BE2C (cell line): ENCODE results near the gene ZFPM1. TPM values are rescaled to one million over a fixed set of nuclear protein-coding genes. Genes with fewer than 3 reads are reported as not detected.

Source experiments
- DNase-seq: peaks from one replicate; pipeline ENCODE4 v3.0.0-alpha.2; 2020
- H3K27me3 ChIP-seq: fragments of 250-450 bp; sonication (Bioruptor Pico); 2 replicates; pipeline ENCODE4 v1.5.1; 2020; ENCODE audit warnings: mild to moderate bottlenecking
- H3K36me3 ChIP-seq: fragments of 250-450 bp; sonication (Bioruptor Pico); 2 replicates; pipeline ENCODE4 v1.5.1; 2020; ENCODE audit warnings: mild to moderate bottlenecking
- H3K4me1 ChIP-seq: fragments of 250-450 bp; sonication (Bioruptor Pico); 2 replicates; pipeline ENCODE4 v1.5.1; 2020
- H3K4me3 ChIP-seq: 2 replicates; pipeline ENCODE4 v1.5.1; 2011; ENCODE audit warnings: low read depth, low read length
- H3K9me3 ChIP-seq: fragments of 250-450 bp; sonication (Bioruptor Pico); 2 replicates; pipeline ENCODE4 v1.5.1; 2020
- polyA plus RNA-seq: library from polyadenylated mRNA; unstranded; fragments of >200 nt; gene quantifications from one replicate; pipeline ENCODE4 v1.2.1, GENCODE V29; 2012; ENCODE audit warnings: low read depth, missing spikeins; ENCODE audit not compliant: insufficient read length, insufficient read depth
- TF ChIP-seq, protein P1 (sequence below): IDR thresholded peaks from 2 replicates; pipeline ENCODE4 v1.5.1; 2012; ENCODE audit warnings: mild to moderate bottlenecking, low read depth, low read length

Gene ZFPM1
- polyA plus RNA-seq = 3.9 TPM

DNA sequence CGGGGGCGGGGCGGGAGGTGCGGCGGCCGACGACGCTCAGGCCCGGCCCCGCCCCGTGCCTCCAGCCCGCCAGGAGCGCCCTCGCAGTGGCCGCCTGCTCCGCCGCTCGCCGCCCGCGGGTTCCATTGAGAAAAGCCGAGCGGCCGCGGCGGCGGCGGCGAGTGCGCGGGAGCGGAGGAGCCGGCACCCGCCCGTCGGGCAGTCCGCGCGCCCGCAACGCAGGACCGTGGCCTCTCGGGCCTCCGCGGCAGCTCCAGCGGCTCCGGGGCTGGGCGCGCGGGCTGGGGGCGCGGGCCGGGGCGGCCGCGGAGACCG is at the start of gene ZFPM1:
Gene ZFPM1 (plus strand): TSS at position 64 of the 315 bp plus-strand sequence. CDS start 359 bp downstream, outside the sequence.
- peaks cover 24% of the 10 kb centered on the region for H3K27me3 ChIP-seq
- no peak for DNase-seq

DNA sequence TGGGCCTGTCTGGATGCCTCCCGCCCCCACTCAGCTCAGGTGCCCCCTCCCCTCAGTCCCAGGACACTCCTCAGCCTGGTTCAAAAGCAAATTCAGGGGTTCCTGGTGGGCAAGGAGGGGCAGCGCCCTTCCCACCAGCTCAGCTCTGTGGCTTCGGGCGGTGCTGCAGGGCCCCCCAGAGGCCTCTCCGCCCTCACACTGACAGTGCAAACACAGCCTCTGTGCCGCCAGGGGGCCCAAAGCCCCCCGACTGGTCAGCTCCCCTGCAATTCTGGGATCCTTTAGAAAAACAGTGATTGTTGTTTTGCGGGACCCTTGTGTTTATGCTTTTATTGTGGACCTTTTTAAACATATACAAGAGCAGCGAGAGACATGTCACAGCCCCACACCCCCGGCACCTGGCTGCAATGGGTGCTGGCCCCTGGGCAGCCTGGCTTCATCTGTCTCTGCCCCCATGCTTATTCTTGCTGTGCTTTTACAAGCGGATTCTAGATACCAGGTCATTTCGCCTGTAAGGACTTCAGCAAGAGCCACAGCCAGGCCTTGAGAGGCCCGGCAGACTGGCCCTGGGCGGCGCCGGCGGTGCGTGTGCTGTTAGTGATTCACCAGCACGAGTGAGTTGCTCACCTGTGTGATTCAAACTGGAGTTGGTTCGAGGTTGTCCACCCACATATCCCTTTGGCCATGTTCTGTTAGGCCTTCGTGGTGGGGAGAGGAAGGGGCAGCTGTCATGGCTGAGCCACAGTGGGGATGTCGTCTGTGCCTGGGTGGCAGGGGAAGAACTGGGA is 49.1 kb upstream of the ZFPM1 start:
- H3K4me3 ChIP-seq = no peak overlapping the region
- H3K4me1 ChIP-seq = no peaks in the 10 kb centered on the region; the same call in 1 of the 2 replicates
- TF ChIP-seq, protein P1, sequence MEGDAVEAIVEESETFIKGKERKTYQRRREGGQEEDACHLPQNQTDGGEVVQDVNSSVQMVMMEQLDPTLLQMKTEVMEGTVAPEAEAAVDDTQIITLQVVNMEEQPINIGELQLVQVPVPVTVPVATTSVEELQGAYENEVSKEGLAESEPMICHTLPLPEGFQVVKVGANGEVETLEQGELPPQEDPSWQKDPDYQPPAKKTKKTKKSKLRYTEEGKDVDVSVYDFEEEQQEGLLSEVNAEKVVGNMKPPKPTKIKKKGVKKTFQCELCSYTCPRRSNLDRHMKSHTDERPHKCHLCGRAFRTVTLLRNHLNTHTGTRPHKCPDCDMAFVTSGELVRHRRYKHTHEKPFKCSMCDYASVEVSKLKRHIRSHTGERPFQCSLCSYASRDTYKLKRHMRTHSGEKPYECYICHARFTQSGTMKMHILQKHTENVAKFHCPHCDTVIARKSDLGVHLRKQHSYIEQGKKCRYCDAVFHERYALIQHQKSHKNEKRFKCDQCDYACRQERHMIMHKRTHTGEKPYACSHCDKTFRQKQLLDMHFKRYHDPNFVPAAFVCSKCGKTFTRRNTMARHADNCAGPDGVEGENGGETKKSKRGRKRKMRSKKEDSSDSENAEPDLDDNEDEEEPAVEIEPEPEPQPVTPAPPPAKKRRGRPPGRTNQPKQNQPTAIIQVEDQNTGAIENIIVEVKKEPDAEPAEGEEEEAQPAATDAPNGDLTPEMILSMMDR = no peak
- H3K9me3 ChIP-seq = no peaks in the 10 kb centered on the region
- H3K36me3 ChIP-seq = no peaks in the 10 kb centered on the region
- no peaks in the 10 kb centered on the region for H3K27me3 ChIP-seq
- no peak for DNase-seq

More for the DNA sequence above, at the start of gene ZFPM1:
- H3K36me3 ChIP-seq = no peaks in the 10 kb centered on the region
- TF ChIP-seq, protein P1 = no peak
- H3K9me3 ChIP-seq = no peaks in the 10 kb centered on the region
- peaks cover 13% of the 10 kb centered on the region for H3K4me1 ChIP-seq
- peak within 1 kb of the TSS; percentile 60 for H3K4me3 ChIP-seq

DNA sequence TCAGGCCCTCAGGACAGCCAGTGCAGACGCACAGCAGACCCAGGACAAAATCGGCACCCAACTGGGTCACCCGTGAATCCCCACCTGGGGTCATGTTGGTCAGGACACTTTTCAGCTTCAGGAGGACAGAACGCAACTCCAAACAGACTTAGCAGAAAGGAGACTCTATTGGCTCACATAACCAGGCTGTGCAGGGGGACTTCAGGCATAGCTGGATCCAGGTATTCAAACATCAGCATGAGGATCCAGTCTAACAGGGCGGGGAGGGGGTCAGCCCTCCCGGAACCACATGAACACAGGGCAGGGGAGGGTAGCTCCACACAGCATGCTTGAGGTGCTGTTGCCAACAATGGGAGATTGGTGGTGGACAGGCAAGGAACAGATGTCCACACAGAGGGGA is 48.3 kb upstream of the ZFPM1 start:
- Histone ChIP-seq H3K27me3 (no peaks in the 10 kb centered on the region), H3K9me3 (no peaks in the 10 kb centered on the region), H3K4me3 (no peak overlapping the region), H3K36me3 (no peaks in the 10 kb centered on the region), H3K4me1 (no peaks in the 10 kb centered on the region; the same call in 1 of the 2 replicates)
- TF ChIP-seq, protein P1 = no peak
- no peak for DNase-seq

DNA sequence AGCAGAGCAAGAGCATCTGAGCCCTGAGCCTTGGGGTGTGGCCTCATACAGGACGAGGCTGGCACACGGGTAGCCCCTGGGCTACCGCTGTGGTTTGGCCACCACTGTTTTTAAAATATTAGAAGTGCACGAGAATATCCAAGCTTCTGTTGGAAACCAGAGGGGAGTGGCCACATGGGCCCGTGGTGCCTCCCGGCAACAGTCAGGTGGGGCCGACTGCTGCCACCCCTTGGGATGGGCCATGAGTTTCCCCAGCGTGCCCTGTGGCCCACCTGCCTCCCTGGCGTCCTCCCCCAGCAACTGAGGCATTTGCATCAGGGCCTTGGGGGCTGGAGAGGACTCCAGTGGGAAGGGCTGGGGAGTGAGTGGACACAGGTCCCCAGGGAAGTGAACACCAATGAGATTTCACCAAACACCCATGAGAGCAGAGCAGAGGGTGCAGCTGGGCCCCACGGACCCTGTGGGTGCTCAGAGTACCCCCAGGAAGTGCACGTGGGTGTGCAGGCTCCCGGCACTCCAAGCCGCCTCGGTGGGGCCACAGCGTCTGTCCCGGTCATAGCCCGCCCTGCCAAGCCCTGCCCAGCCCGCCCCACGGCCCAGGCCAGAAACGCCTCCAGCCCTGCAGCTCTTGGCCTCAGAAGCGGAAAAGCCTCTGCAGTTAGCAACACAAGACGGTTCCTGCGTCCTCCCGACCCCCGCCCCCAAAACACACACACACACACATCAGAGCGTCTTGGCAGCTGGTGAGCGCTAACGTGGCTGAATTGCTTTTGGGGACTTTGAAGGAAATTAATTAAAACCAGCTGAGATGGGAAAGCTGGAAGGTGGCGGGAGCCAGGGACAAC is 47.6 kb upstream of the ZFPM1 start:
- H3K36me3 ChIP-seq = no peaks in the 10 kb centered on the region
- H3K4me1 ChIP-seq = no peaks in the 10 kb centered on the region; the same call in 1 of the 2 replicates
- H3K4me3 ChIP-seq = peak overlapping the region; percentile 14; the same call in 1 of the 2 replicates
- TF ChIP-seq, protein P1 = no peak
- no peaks in the 10 kb centered on the region for H3K27me3 ChIP-seq
- H3K9me3 ChIP-seq = no peaks in the 10 kb centered on the region
- DNase-seq = peak; percentile 46

DNA sequence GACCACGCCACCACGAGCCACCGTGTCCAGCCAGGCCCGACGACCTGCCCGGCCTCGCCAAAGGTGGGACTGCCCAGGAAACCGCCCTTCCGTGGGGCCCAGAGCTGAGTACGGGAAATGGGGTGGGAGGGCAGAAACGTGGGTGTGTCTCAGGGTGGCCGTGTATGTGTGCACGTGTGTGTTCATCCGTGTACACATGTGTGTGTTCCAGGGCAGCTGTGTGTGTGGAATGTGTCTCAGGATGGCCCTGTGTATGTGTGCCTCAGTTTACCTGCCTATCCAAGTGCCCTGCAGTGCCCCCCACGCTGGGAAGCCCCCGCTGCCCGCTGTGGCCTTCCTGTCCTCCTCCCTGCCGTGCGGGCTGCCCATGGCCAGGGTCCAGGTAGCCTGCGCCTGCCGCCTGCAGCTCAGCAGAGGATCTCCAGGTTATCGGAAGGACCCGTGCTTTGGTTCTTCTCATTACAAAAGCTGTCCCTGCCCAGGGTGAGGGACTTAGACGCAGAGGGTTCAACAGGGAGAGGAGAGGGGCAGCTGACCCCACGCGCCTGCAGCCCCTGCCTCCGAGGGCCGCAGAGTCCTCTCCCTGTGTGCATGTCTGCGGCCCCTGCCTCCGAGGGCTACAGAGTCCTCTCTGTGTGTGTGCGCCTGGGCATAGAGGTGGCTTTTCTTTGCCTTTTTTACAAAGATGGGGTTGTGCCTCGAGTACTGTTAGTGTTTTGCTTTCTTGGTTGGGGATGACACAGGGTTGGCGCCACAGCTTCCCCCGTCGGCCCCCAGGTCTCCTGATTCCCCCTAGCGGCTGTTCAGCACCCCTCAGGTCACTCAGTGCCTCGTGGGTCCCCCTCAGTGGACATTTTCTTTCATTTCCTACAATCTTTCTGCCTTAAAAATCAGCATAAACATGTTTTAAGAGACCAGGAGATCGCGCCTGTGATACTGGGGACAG is 46.7 kb upstream of the ZFPM1 start:
- H3K4me1 ChIP-seq = no peaks in the 10 kb centered on the region; the same call in 1 of the 2 replicates
- no peaks in the 10 kb centered on the region for H3K9me3 ChIP-seq
- H3K36me3 ChIP-seq = no peaks in the 10 kb centered on the region
- H3K27me3 ChIP-seq = no peaks in the 10 kb centered on the region
- DNase-seq = no peak
- no peak overlapping the region; the same call in 1 of the 2 replicates for H3K4me3 ChIP-seq
- TF ChIP-seq, protein P1 = peak; percentile 31; the same call in 1 of the 2 replicates
